GM21737 (cell line): Measurements from ENCODE around the gene TREM2.
"Not testable (repeated sequence)": the region's sequence is repeated elsewhere in the genome, so short reads cannot be mapped to it uniquely, and the experiment has no call there.

Experiments used
- ATAC-seq: cut with Tn5 transposase; IDR thresholded peaks from one replicate; pipeline ENCODE4 v1.9.1; 2021; ENCODE audit warnings: mild to moderate bottlenecking, moderate library complexity; ENCODE audit not compliant: unreplicated experiment

The TREM2 gene

GRCh38 chr6:41162687-41163418 lies at the start of gene TREM2:
TREM2 (minus strand) TSS chr6:41163116; CDS start chr6:41163082, 34 bp downstream.
- ATAC-seq: no peak

- ATAC-seq: no peak
These were observed 46.8 kb upstream of the TREM2 start for GRCh38 chr6:41209547-41210320.

- ATAC-seq: no peak
These were observed 45.7 kb upstream of the TREM2 start for GRCh38 chr6:41208439-41209106.

GRCh38 chr6:41204156-41204555 lies 41.2 kb upstream of the TREM2 start:
- ATAC-seq: no peak

GRCh38 chr6:41201764-41202173 lies 38.9 kb upstream of the TREM2 start:
- no peak for ATAC-seq

GRCh38 chr6:41200901-41201763 lies 38.2 kb upstream of the TREM2 start, which contains the start of gene TREML2:
TREML2 (minus strand) TSS chr6:41201149; CDS start chr6:41201008, 141 bp downstream.
- ATAC-seq: peak; percentile 31

- peak; percentile 26 for ATAC-seq
These were observed 37.5 kb upstream of the TREM2 start for GRCh38 chr6:41200296-41200900.

- ATAC-seq: peak; percentile 44
These were observed 36.8 kb upstream of the TREM2 start for GRCh38 chr6:41199552-41200246.

GRCh38 chr6:41197234-41197633 lies 34.3 kb upstream of the TREM2 start:
- ATAC-seq: no peak

GRCh38 chr6:41194386-41194785 lies 31.5 kb upstream of the TREM2 start:
- ATAC-seq: no peak

- no peak for ATAC-seq
These were observed 31.0 kb upstream of the TREM2 start for GRCh38 chr6:41193884-41194283.

GRCh38 chr6:41193171-41193734 lies 30.3 kb upstream of the TREM2 start:
- no peak for ATAC-seq

GRCh38 chr6:41191569-41191968 lies 28.7 kb upstream of the TREM2 start:
- ATAC-seq: no peak

- ATAC-seq: no peak
These were observed 27.9 kb upstream of the TREM2 start for GRCh38 chr6:41190791-41191190.

- ATAC-seq: no peak
These were observed 27.1 kb upstream of the TREM2 start for GRCh38 chr6:41189967-41190366.

GRCh38 chr6:41189046-41189445 lies 26.1 kb upstream of the TREM2 start:
- not testable (repeated sequence) for ATAC-seq

GRCh38 chr6:41187924-41188886 lies 25.3 kb upstream of the TREM2 start:
- ATAC-seq: no peak

- ATAC-seq: no peak
These were observed 23.2 kb upstream of the TREM2 start for GRCh38 chr6:41186031-41186562.
